HG02884 (cell line): ENCODE data around the gene CMC4.

Experiments used
- ATAC-seq: cut with Tn5 transposase; IDR thresholded peaks from one replicate; pipeline ENCODE4 v1.9.1; 2021; ENCODE audit warnings: mild to moderate bottlenecking, moderate library complexity; ENCODE audit not compliant: unreplicated experiment

The CMC4 gene, protein sequence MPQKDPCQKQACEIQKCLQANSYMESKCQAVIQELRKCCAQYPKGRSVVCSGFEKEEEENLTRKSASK

DNA sequence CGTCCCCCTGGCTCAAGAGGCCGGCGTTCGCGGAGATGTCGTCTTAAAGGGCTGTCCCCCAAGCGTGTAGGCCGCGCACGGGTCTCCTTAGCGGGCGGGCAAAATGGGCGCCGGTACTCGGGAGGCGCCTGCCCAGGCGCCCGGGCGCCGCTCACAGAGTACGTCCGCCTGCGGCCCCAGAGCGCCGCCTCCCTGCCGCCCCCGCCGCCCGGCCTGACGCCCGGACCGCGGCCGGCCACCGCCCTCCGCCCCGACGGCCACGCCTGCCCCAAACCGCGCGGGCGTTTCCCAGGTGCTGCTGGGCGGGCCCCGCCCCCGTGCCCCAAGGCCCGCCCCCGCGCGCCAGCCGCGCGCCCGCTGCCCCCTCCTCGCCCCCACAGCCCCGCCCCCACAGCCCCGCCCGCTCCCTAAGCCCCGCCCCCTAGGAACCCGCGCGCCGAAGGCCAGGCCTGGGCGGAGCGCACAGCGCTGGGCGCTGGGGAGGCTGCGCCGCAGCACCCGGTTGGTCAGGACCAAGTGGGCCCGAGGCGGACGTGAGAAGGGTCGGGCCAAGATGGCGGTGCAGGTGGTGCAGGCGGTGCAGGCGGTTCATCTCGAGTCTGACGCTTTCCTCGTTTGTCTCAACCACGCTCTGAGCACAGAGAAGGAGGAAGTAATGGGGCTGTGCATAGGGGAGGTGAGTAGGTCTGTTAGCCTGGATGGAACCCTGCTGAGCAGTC lies at the start of gene CMC4, which contains the start of the genes BRCC3 and MTCP1:
CMC4 (minus strand) TSS at position 162 of the 719 bp plus-strand sequence. CDS start 7,113 bp downstream, outside the sequence.
BRCC3 (plus strand) TSS at position 534 of the 719 bp plus-strand sequence; CDS start at position 554, 20 bp downstream.
MTCP1 (minus strand) TSS at position 162 of the 719 bp plus-strand sequence. CDS start 5,126 bp downstream, outside the sequence.
- ATAC-seq = peak; percentile 80

DNA sequence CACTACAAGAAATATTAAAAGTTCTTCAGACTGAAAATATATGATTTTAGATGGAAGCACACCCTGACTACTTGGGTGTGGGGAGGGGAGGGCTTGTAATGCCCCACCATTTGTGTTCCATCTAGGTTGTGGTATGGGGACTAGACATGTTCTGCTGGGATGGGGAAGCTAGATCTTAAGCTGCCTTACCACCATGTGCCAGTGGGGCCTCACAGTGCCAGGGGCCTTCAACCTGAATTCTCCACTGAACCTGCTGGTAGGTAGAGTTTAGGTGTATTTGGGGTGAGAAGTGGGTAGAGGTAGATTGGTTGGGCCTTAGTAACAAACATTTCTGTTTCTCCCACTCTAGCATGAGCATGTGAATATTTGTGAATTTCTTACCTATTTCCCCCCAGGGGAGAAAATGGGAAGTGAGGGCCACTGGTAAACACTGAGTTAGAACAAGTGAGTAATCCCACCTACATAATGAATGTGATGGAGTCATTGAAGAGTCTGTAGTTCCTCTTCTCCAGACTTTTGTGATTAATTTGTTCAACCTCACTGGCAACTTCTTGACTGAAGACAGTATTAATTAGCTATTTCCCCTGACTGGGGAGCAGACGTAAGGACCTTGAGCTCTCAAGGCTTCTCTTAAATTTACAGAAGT lies 44.4 kb upstream of the CMC4 start:
- ATAC-seq = no peak

DNA sequence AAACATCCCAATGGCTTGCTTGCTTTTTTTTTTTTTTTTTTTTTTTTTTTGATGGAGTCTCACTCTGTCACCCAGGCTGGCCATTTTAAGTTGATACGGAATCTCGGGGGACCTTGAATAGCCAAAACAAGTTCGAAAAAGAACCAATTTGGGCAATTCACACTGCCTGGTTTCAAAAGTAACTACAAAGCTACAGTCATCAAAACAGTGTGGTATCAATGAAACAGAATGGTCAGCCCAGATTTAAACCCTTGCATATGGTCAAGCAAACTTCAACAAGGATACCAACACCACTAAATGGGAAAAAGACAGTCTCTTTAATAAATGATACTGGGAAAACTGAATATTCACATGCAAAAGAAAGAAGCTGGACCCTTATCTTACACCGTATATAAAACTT lies 42.2 kb upstream of the CMC4 start:
- ATAC-seq = no peak

DNA sequence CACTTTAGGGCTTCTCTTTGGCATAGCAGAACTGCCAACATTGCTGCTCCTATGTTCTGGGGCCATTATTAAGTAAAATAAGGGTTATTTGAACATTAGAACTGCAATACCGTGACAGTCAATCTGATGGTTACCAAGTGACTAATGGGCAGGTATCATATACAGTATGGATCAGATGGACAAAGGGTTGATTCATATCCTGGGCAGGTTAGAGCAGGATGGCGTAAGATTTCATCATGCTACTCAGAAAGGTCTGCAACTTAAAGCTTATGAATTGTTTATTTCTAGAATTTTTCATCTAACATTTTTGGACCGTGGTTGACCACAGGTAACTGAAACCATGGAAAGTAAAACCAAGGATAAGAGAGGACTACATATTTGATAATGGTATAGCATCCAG lies 41.2 kb upstream of the CMC4 start:
- no peak for ATAC-seq

DNA sequence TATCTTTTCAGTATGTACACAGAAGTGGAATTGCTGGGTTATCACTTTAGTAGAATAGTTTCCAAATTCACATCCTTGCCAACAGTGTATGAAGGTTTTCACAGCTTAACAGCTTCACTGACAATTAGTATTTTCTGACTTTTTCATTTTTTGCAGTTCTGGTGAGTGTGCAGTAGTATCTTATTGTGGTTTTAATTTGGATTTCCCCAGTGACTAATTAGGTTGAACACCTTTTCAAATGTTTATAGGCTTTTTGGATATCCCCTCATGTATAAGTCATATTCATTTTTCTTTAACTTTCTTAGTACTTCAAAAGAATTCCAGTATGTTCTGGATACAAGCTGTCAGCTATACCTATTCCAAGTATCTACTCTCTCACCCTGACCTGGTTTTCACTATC lies 37.5 kb upstream of the CMC4 start:
- no peak for ATAC-seq

DNA sequence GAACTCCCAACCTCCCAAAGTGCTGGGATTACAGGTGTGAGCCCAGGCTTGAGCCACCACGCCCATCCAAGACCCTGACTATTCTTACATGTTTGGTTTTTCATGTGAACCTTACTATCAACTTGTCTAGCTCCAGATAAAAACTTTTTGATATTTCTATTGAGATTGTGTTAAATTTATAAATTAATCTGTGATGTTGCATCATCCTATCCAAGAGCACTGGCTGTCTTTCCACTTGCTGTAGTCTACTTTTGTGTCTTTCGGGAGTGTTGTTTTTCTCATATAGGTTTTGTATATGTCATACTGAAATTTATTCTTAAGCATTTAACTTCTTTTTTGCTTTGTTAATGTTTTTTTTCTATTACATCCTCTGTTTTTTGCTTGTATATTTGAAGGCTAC lies 35.0 kb upstream of the CMC4 start:
- no peak for ATAC-seq

DNA sequence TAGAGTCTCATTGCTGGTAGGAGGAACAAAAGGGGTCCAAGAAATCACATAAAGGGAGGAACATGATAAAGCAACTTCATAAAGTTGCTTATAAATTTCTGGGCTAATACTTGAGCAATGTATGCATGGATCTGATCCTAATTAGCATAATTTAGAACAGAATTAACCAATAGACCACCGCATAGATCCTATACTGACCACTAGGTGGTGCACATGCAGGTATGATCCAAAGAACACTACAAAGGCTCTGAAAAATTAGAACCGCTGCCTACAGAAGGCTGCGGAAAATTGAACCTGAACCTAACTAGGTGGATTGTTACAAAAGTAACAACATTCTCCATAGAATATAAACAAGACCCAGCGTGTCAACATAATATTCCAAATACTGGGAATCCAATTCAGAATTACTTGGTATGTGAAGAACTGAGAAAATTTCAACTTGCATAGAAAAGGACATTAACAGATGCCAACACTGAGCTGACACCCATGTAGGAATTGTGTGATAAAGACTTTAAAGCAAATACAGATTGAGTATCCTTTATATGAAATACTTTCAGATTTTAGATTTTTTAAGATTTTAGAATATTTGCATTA lies 23.6 kb upstream of the CMC4 start:
- ATAC-seq = no peak

DNA sequence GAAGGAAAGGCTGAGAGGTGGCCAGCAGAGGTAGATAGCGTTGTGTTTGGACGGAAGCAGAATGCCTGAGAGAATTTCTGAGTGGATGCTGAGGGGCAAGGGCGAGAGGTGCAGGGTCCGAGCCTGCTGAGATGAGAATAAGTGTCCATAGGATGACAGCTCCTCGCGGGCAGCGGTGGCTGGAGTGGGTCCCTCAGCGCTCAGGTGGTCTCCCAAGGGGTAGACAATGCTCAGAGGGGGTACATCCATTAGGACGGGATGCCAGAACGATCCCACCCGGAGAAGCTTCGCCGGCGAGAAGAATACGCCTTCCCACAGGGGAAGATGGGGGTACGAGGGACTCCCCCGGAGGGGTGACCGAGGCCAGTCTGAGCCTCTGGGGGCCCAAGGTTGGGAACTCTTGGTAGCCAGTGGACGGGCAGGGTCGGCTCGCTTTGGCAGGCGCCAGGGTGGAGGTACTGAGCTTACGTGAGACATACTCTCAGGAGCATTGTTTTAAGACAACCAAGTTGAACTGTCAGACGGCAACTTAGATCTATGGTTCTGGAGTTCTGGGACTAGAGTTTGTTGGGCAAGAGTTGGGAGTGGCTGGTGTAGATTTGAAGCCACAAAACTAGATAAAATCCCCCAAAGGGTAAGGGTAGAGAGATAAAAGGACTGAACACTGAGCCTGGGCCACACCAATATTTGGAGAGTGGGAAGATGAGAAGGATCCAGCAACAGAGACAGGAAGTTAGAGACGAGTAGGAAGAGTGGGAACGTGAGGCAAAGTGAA lies 16.2 kb upstream of the CMC4 start:
- no peak for ATAC-seq

DNA sequence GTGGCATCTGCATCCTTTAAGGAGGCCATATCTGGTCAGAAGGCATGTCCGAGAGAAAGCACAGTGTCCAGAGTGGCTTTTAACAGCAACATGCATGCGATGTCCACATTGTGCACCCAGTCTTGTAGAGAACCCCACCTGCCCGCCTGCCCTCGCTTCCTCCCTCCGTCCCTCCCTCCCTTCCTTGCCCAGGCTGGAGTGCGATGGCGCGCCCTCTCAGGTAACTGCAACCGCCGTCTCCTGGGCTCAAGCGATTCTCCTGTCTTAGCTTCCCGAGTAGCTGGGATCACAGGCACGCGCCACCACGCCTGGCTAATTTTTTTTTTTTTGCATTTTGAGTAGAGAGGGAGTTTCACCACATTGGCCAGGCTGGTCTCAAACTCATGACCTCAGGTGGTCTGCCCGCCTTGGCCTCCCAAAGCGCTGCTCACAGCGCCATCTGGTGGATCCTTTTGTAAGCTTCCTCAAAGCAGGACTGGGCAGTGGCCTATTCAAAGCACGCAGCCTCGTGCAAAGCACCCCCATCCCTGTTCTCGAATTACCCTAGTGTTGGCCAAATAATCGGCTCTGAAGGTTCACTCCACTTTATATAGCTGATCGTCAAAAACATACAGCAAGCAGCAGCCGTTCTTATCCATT lies 15.4 kb upstream of the CMC4 start:
- ATAC-seq = no peak

DNA sequence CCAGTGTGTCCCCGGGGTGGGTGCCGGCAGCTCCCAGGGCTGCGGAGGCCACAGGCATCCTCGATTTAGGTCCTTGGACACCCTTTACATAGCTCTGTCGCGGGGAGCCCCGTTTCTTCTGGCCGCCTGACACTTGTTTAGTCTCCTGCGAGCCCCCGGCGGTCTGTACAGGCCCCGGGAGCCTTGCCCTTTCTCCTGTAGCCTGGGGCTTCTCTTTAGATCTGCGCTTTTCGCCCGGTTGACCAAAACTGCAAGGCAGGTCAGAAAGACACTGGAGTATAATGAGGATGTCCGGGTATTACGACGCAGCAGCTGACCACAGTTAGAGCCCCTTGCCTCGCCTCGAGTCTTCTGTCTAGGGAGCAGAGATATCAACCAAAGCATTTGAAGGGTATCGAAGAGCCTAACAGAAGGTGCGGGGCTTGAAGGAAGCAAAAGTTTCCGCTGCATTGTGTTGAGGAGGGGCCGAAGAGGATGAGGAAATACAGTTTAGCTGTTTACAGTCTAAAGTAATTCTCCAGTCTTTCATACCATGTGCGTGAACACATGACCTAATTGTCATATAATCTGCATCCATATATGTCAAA lies 851 bp upstream of the CMC4 start:
- no peak for ATAC-seq

DNA sequence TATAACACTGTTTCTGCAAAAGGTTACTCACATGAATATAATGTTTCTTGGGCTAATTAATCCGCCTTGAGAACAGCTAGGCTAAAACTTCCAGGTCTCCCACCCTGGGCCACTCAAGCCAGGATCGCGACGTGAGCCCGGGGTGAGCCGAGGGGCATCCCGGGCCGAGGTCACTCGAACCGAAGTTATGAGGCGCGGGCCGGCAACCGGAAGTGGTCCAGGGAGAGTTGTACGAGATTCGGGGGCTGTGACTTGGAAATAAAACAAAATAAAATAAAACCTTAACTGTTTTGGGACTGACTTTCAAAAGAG lies 317 bp downstream of the CMC4 start:
- peak; percentile 18 for ATAC-seq

DNA sequence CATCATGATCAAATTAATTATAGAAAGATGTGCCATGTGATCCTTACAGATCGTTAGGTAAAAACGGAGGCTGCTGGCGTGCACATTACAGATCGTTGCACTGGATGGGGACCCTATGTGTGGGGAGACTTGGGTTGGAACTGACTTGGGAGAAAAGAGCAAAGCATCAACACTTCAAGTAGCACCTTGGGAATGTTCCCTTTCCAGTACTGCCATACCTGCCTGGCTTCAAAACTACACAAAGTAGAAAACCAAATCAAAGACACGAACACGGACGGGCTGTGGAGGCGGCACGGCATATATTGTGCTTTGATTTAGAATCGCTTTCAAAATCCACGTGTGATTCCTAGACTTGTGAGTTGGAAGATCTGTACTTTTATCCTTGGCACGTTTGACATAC lies 898 bp downstream of the CMC4 start:
- no peak for ATAC-seq

DNA sequence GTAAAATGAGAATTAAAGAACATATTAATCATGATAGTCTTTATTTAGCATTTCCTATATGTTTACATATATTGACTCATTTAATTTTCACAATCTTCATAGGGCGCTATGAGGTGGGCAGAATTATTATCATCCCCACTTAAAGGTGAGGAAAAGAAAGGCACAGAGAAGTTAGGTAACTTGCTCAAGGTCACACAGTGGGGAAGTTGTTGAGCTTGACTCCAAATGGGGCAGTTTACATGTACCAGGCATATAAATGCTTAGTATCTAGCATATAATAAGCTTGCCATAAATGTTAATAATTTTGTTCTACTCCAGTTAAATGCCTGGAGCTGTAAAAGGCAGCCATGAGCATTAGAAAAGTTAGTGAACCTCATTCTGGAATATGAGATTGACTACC lies 1.5 kb downstream of the CMC4 start:
- ATAC-seq = no peak

DNA sequence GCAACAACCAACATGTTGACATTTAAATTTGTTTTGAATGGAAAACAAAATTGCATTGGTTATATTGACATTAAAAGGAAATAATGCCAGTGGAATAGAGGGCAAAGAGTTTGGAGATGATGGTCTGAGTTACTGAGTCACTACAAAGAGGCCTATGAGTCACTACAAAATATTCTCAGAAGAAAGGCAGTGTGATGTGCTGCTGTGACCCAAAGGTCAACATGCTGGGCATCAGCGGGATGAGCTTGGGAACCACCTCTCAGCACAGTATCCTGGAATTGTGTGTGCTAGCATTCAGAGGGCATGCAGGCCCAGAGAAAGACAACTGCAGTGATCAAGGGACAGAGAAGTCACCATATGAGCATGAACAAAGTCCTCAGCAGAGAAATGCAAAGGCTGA lies 2.8 kb downstream of the CMC4 start:
- no peak for ATAC-seq

DNA sequence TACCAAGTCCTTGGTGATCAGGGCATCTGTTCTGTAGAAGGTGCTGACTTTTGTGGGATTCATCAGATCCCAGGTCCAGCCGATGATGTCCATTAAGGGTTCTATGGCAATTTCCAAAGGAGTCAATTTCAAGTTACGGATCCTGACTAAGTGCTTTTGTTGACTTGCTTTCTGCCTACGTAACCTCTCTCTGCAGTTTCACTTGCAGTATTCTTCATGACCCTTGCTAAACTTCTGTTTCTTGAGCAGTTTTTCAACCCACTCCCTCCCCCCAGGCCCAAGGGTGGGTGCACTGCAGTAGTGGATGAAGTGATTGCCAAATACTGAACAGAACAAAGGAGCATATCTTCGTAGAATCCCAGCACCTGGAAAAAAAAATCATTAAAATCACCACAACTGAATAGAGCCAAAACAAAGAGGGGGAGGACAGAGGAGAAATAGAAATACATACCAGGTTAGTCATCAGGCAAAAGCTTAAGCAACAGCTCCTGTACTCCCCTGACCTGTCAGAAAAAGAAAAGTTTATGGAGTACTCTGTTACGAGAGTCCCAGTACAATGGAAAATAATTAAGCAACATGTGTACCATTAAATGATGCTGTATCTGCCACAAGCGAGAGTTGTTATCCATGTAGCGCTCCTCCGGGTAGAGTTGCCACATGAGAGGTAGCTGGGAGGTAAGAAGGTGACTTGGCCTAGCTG lies 5.8 kb downstream of the CMC4 start:
- no peak for ATAC-seq

DNA sequence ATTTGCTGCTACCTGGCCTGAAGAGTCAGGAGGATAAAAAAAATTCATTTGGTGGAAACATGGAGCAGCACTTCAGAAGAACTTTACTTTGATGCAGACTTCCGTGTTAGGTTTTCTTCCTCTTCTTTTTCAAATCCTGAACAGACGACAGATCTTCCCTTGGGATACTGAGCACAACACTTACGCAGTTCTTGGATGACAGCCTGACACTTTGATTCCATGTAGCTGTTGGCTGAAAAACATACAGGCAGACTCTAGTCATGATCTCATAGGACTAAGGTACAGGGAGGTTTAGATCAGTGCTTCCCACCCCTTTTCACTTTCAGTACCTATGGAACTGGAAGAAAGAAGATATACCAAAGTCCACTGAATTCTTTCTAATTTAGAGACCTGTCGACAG lies 9.2 kb downstream of the CMC4 start:
- ATAC-seq = no peak

DNA sequence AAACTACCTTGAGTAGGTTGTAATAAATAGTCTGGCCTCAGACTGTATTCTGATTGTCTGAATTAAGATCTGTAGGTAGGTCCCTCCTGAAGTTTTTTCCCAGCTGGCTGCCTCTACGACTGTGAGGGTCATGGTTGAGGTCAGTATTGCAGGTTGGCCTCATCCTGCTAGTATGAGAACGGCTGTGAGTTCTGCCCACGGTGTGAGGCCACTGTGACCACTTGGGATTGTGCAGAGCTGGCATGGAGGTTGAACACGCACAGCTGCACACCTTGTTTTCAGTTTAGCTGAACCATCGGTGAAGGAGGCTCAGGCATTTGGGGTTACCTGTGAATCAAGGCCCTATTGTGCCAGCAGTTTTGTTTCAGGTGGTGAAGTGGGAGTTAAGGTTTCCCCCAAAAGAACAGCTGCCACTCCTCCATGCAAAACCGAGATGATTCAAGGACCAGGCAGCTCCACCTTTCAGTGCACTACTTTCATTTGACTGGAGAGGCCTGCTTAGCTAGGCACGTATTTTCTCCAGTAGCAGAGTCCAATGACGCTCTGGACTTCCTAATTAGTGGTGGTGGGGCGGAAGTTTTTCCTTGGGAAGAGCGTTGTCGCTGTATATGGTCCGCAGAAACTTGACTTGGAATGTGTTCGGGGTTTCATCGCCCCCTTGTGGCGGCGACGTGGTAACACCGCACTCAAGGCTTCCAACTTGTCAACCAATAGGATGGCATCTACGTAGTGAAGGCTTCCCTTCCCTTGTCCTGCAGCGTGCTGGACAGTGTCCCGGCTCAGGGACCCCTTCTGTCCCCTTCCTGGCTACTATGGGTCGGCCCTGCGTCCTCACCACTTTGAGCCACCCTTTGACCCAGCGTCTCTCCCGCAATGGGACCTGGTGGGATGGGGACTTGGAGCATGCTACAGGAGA lies 13.8 kb downstream of the CMC4 start:
- peak; percentile 54 for ATAC-seq

DNA sequence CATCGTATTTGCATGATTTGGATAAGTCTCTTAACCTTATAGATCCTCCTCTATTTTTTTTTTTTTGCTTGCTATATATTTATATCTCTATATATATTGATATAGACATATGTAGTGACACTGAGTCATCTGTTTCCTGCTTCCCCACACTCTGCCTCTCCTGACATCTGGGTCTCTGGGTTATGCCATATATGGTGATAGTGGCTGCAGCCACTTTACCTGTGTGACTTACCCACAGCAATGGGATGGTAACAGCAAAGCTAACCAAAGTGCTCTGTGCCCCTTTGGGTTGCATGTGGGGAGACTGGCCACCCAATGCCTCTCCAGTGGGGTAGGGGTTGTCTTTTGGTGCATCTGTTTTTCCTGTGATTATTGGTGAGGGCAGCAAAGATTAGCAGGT lies 14.5 kb downstream of the CMC4 start:
- no peak for ATAC-seq

DNA sequence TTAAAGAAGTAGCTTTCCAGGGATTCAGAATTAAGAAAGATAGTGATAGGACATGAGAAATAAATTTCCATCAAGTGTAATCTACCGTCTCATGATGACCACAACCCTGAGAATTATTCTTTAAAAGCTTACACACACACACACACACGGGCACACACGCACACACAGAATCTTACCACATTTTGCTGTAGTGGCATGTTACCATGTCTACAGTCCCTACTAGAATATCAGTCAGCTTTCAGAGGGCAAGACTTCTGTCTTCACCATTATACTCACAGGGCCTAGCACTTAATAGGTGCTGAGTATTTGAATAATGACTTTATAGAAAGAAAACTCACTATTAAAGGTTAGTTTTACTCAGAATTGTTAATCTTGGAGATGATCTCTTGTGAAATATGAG lies 15.4 kb downstream of the CMC4 start:
- ATAC-seq = no peak
